Right atrium auricular region (tissue), 2 donors: ENCODE data around the gene RFC1. TPM values are rescaled to one million over a fixed set of nuclear protein-coding genes. Genes with fewer than 3 reads are reported as not detected.
A peak's percentile ranks its signal among the peaks of the same experiment; 100 is the strongest.
"Not testable (repeated sequence)": the region's sequence is repeated elsewhere in the genome, so short reads cannot be mapped to it uniquely, and the experiment has no call there.

Experiments used
- DNase-seq: peaks from one replicate; pipeline ENCODE4 v3.0.0-alpha.2; 2019; ENCODE audit warnings: low spot score
- H3K27ac ChIP-seq, 2 donors: fragments of 200-600 bp; sonication (generic); 1 replicate in 1 of 2; 2 replicates in 1 of 2; pipeline ENCODE4 v1.5.1; 2016 to 2019
- H3K27me3 ChIP-seq, 2 donors: fragments of 200-600 bp; sonication (generic); one replicate each; pipeline versions ENCODE4 v1.5.1 to v1.6.0; 2017 to 2019
- H3K36me3 ChIP-seq: fragments of 200-600 bp; sonication (generic); one replicate; pipeline ENCODE4 v1.5.1; 2016
- H3K4me1 ChIP-seq, 2 donors: fragments of 200-600 bp; sonication (generic); one replicate each; pipeline versions ENCODE4 v1.5.1 to v1.6.0; 2017 to 2019
- H3K4me3 ChIP-seq, 2 donors: fragments of 200-600 bp; sonication (generic); 1 replicate in 1 of 2; 2 replicates in 1 of 2; pipeline ENCODE4 v1.5.1; 2017 to 2019; ENCODE audit warnings: mild to moderate bottlenecking in 1 of 2, moderate library complexity in 1 of 2
- H3K9me3 ChIP-seq, 2 donors: fragments of 200-600 bp; sonication (generic); one replicate each; pipeline ENCODE4 v1.5.1; 2019
- CTCF ChIP-seq, 2 donors: fragments of 200-600 bp; sonication (generic); IDR thresholded peaks; one replicate each; pipeline ENCODE4 v1.5.1; 2019; ENCODE audit warnings: antibody characterized with exemption in 2 of 2
- total RNA-seq, 2 donors: library from RNA; depleted of rRNA; stranded (reverse); fragments of >200 nt; gene quantifications; one replicate each; pipeline ENCODE4 v1.1.0, GENCODE V29; 2016

RFC1 gene
- total RNA-seq, 2 donors from 2014 or later: 16.4 to 30.4 TPM

- Histone ChIP-seq H3K27me3 (no peaks in the 10 kb centered on the region), H3K36me3 (no peaks in the 10 kb centered on the region), H3K4me1 (no peaks in the 10 kb centered on the region), H3K4me3 (no peak overlapping the region), H3K9me3 (peaks cover 0 to 3% of the 10 kb centered on the region in 2 donors), H3K27ac (no peak overlapping the region)
- no peak for DNase-seq
- no peak for TF ChIP-seq CTCF (IDR thresholded peaks at IDR 0.05)
These were observed 9.3 kb upstream of the RFC1 start for GRCh38 chr4:39375478-39375877.

GRCh38 chr4:39371209-39371608 lies 5.0 kb upstream of the RFC1 start:
- H3K36me3 ChIP-seq, DNase-seq, H3K27me3 ChIP-seq, H3K4me3 ChIP-seq, H3K27ac ChIP-seq, H3K4me1 ChIP-seq, H3K9me3 ChIP-seq: not testable (repeated sequence)

- Histone ChIP-seq H3K27ac (no peak overlapping the region), H3K4me3 (no peak overlapping the region), H3K9me3 (no peaks in the 10 kb centered on the region), H3K4me1 (peaks cover 0 to 20% of the 10 kb centered on the region in 2 donors), H3K27me3 (no peaks in the 10 kb centered on the region), H3K36me3 (no peaks in the 10 kb centered on the region)
- DNase-seq: no peak
- TF ChIP-seq CTCF (IDR thresholded peaks at IDR 0.05): no peak
These were observed 3.1 kb upstream of the RFC1 start for GRCh38 chr4:39369301-39369700.

- TF ChIP-seq CTCF (IDR thresholded peaks at IDR 0.05): no peak
- Histone ChIP-seq H3K36me3 (no peaks in the 10 kb centered on the region), H3K27me3 (no peaks in the 10 kb centered on the region), H3K9me3 (no peaks in the 10 kb centered on the region), H3K27ac (no peak overlapping the region), H3K4me3 (no peak overlapping the region), H3K4me1 (peaks cover 0 to 22% of the 10 kb centered on the region in 2 donors)
- DNase-seq: no peak
These were observed 1.0 kb upstream of the RFC1 start for GRCh38 chr4:39367166-39367565.

GRCh38 chr4:39365360-39365759 lies 802 bp downstream of the RFC1 start:
- H3K36me3 ChIP-seq: no peaks in the 10 kb centered on the region
- H3K4me3 ChIP-seq: peak overlapping the region; percentile 90 to 91
- H3K27me3 ChIP-seq: no peaks in the 10 kb centered on the region
- TF ChIP-seq CTCF (IDR thresholded peaks at IDR 0.05): no peak
- no peaks in the 10 kb centered on the region for H3K9me3 ChIP-seq
- peak overlapping the region; percentile 84 to 92 for H3K27ac ChIP-seq
- H3K4me1 ChIP-seq: peaks cover 0 to 22% of the 10 kb centered on the region in 2 donors
- DNase-seq: no peak

- no peak for TF ChIP-seq CTCF (IDR thresholded peaks at IDR 0.05)
- peaks cover 0 to 22% of the 10 kb centered on the region in 2 donors for H3K4me1 ChIP-seq
- no peak overlapping the region for H3K4me3 ChIP-seq
- no peaks in the 10 kb centered on the region for H3K9me3 ChIP-seq
- DNase-seq: no peak
- H3K27me3 ChIP-seq: no peaks in the 10 kb centered on the region
- H3K27ac ChIP-seq: no peak overlapping the region
- no peaks in the 10 kb centered on the region for H3K36me3 ChIP-seq
These were observed 2.3 kb downstream of the RFC1 start for GRCh38 chr4:39363773-39364393.
